ENCODE measurements around the gene SDK1. TPM values are rescaled to one million over a fixed set of nuclear protein-coding genes. Genes with fewer than 3 reads are reported as not detected.
"Not testable (repeated sequence)": the region's sequence is repeated elsewhere in the genome, so short reads cannot be mapped to it uniquely, and the experiment has no call there.

SDK1 gene
- total RNA-seq, 6 experiments from 2014 or later, result not detected

DNA sequence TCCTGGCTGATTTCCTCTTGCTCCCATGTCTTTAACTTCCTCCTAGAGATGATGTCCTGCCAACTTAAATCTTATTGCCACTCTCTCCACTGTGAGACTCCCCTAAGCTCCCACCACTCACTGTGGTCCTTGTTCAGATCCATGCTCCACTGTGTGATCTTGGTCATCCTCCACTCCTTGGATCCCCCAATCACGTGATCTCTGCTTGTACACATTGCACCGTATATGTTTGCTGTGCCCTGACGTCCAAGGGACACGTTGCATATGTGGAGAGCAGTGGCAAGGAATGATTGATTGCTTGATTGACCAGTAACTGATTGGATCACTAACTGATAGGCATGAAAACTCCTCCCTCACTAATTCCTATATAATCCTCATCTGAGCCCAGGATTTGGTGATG, 395.1 kb downstream of the SDK1 start:
- TF ChIP-seq, protein P1, sequence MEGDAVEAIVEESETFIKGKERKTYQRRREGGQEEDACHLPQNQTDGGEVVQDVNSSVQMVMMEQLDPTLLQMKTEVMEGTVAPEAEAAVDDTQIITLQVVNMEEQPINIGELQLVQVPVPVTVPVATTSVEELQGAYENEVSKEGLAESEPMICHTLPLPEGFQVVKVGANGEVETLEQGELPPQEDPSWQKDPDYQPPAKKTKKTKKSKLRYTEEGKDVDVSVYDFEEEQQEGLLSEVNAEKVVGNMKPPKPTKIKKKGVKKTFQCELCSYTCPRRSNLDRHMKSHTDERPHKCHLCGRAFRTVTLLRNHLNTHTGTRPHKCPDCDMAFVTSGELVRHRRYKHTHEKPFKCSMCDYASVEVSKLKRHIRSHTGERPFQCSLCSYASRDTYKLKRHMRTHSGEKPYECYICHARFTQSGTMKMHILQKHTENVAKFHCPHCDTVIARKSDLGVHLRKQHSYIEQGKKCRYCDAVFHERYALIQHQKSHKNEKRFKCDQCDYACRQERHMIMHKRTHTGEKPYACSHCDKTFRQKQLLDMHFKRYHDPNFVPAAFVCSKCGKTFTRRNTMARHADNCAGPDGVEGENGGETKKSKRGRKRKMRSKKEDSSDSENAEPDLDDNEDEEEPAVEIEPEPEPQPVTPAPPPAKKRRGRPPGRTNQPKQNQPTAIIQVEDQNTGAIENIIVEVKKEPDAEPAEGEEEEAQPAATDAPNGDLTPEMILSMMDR (IDR thresholded peaks at IDR 0.05), result no peak
- no peaks in the 10 kb centered on the region for H3K4me1 Mint-ChIP-seq (ENCODE audit: low read depth)
- DNase-seq, result no peak
- H3K27ac Mint-ChIP-seq, result no peak overlapping the region
- H3K4me3 Mint-ChIP-seq, result no peak overlapping the region
- no peaks in the 10 kb centered on the region for H3K27me3 Mint-ChIP-seq (ENCODE audit: insufficient read depth)
- H3K9me3 Mint-ChIP-seq, result peaks cover 66% of the 10 kb centered on the region
- no peaks in the 10 kb centered on the region for H3K36me3 Mint-ChIP-seq (ENCODE audit: low read depth)

DNA sequence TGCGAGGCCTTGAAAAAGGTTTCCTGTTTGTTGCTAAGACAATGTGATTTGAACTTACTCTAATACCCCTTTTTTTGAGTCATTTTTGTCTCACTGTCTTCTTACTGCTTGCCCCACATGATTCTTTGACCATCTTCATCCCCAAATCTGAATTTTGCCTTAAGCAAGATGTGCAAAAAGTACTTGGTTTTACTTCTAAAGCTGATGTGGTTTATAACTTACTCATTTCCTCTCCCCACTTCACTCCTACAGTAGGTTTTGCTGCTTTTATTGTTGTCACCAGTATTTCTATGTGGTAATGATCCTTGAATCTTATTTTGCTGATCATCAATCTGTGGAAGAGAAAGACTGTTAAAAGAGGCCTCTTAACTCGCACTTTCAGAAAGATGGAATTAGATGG, 396.4 kb downstream of the SDK1 start:
- no peaks in the 10 kb centered on the region for H3K4me1 Mint-ChIP-seq (ENCODE audit: low read depth)
- H3K4me3 Mint-ChIP-seq, result no peak overlapping the region
- TF ChIP-seq, protein P1 (IDR thresholded peaks at IDR 0.05), result no peak
- H3K36me3 Mint-ChIP-seq (ENCODE audit: low read depth), result no peaks in the 10 kb centered on the region
- H3K27me3 Mint-ChIP-seq (ENCODE audit: insufficient read depth), result no peaks in the 10 kb centered on the region
- no peak for DNase-seq
- H3K27ac Mint-ChIP-seq, result no peak overlapping the region
- peaks cover 75% of the 10 kb centered on the region for H3K9me3 Mint-ChIP-seq

DNA sequence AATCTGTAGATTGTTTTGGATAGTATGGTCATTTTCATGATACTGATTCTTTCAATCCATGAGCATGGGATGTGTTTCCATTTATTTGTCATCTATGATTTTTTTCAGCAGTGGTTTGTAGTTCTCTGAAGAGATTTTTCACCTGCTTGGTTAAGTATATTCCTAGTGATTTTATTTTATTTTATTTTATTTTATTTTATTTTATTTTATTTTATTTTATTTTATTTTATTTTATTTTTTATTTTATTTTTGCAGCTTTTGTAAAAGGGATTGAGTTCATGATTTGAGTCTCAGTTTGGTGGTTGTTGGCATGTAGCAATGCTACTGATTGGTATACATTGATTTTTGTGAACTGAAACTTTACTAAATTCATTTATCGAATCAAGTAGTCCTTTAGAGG, 404.2 kb downstream of the SDK1 start:
- no peaks in the 10 kb centered on the region; the same call in 1 of the 2 replicates for H3K36me3 Mint-ChIP-seq (ENCODE audit: low read depth)
- no peak for DNase-seq
- H3K4me3 Mint-ChIP-seq, result no peak overlapping the region
- H3K9me3 Mint-ChIP-seq, result peaks cover 70% of the 10 kb centered on the region
- H3K27ac Mint-ChIP-seq, result no peak overlapping the region
- TF ChIP-seq, protein P1 (IDR thresholded peaks at IDR 0.05), result no peak
- H3K4me1 Mint-ChIP-seq (ENCODE audit: low read depth), result no peaks in the 10 kb centered on the region
- H3K27me3 Mint-ChIP-seq (ENCODE audit: insufficient read depth), result no peaks in the 10 kb centered on the region

DNA sequence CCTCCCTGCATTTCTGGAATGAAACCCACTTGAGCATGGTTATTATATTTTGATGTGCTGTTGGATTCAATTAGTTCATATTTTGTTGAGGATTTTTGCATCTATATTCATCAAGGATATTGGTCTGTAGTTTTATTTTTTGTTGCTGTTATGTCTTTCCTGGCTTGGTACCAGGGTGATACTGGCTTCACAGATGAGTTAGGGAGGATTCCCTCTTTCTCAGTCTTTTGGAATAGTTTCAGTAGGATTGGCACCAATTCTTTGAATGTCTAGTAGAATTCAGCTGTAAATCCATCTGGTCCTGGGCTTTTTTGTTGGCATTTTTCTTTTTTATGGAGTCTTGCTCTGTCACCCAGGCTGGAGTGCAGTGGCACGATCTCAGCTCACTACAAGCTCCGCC, 405.0 kb downstream of the SDK1 start:
- H3K4me3 Mint-ChIP-seq; H3K4me1 Mint-ChIP-seq (ENCODE audit: low read depth); H3K36me3 Mint-ChIP-seq (ENCODE audit: low read depth); H3K27me3 Mint-ChIP-seq (ENCODE audit: insufficient read depth); DNase-seq; H3K27ac Mint-ChIP-seq: not testable (repeated sequence)
- H3K9me3 Mint-ChIP-seq, result peaks cover 62% of the 10 kb centered on the region

DNA sequence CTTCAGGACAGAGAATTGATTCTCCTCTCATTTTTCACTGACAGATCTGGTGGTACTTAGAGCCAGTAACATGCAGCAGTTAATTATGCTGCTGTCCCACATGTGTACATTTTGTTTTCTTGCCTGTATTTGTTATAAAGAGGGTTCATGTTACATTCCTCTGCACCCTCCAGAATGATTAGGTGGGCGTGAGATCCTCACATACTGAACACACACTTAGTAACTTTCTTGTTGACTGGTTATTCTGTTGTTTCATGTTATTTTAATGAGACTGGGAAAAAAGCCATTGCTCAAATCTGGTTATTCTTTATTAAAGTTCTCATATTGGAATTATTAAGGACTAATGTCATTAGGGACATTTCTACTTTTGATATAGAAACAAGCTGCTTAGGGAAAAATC, 409.1 kb downstream of the SDK1 start:
- Mint-ChIP-seq H3K9me3 (peaks cover 63% of the 10 kb centered on the region), H3K36me3 (ENCODE audit: low read depth) (no peaks in the 10 kb centered on the region; the same call in 1 of the 2 replicates), H3K27me3 (ENCODE audit: insufficient read depth) (no peaks in the 10 kb centered on the region), H3K27ac (no peak overlapping the region), H3K4me3 (no peak overlapping the region), H3K4me1 (ENCODE audit: low read depth) (no peaks in the 10 kb centered on the region)
- DNase-seq, result no peak
- TF ChIP-seq, protein P1 (IDR thresholded peaks at IDR 0.05), result no peak

DNA sequence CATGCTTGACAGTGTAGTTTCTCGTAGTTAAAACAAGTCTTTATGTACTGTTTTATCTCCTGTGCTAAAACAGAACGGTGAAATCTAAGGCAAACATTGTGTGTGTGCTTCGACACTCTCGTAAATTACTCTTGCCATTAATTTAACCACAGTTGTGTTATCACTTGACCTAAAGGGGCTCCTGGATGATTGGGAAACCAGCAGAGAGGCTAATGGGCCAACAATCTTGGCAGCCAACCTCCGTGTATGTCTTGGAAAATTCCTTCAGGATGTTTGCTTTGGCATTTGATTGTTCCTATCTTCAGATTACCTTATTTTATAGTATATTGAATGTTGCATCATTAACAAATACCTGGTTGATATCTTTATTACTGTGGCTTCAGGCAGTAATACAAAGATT, 409.5 kb downstream of the SDK1 start:
- H3K4me3 Mint-ChIP-seq, result no peak overlapping the region
- H3K27me3 Mint-ChIP-seq (ENCODE audit: insufficient read depth), result no peaks in the 10 kb centered on the region
- TF ChIP-seq, protein P1 (IDR thresholded peaks at IDR 0.05), result no peak
- DNase-seq, result no peak
- H3K36me3 Mint-ChIP-seq (ENCODE audit: low read depth), result no peaks in the 10 kb centered on the region; the same call in 1 of the 2 replicates
- no peaks in the 10 kb centered on the region for H3K4me1 Mint-ChIP-seq (ENCODE audit: low read depth)
- H3K27ac Mint-ChIP-seq, result no peak overlapping the region
- H3K9me3 Mint-ChIP-seq, result peaks cover 64% of the 10 kb centered on the region
